CD4-positive, alpha-beta T cell treated with Interleukin-15 for 1 hour (primary cell): ENCODE measurements around the gene SPG7.
"Not testable (repeated sequence)": the region's sequence is repeated elsewhere in the genome, so short reads cannot be mapped to it uniquely, and the experiment has no call there.

ENCODE experiments used
- DNase-seq: peaks from one replicate; pipeline ENCODE4 v3.0.0-alpha.2; 2020

SPG7 gene

DNA sequence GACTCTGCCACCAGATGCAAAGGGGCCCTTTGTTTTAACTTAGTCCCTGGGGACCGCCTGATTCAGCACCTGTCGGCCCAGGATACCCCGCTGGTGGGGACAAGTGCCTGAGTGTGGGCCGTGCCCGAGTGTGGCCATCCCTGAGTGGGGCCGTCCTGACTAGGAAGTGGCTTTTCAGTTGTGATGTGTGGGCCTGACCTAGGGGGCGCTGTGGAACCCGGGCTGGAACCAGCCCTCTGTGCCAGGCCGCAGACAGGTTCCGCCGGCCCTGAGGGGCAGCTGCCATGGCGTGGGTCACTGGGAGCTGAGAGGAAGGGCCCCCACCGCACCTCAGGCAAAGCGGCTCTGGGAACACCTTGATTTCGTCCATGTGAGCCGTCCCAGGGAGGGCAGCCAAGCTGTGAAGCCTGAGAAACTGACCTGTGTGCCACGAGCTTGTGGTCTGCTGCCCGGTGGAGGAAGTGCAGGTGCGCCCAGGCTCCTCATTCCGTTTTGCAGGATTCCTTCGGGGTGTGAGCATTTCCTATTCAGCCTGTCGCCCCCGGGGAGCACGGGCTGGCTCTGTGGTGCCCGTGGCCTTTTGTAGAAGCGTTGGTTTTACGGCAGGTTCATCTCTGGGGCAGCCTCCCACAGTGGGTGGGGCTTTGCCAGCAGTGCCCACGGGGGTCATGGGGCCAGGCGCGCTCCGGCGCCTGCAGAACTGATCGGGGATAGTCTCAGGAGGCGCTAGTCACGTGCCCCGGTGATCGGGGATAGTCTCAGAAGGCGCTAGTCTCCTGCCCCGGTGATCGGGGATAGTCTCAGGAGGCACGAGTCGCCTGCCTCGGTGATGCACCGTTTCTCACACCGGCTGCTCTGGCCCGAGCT, 57.5 kb downstream of the SPG7 start:
- DNase-seq = no peak

DNA sequence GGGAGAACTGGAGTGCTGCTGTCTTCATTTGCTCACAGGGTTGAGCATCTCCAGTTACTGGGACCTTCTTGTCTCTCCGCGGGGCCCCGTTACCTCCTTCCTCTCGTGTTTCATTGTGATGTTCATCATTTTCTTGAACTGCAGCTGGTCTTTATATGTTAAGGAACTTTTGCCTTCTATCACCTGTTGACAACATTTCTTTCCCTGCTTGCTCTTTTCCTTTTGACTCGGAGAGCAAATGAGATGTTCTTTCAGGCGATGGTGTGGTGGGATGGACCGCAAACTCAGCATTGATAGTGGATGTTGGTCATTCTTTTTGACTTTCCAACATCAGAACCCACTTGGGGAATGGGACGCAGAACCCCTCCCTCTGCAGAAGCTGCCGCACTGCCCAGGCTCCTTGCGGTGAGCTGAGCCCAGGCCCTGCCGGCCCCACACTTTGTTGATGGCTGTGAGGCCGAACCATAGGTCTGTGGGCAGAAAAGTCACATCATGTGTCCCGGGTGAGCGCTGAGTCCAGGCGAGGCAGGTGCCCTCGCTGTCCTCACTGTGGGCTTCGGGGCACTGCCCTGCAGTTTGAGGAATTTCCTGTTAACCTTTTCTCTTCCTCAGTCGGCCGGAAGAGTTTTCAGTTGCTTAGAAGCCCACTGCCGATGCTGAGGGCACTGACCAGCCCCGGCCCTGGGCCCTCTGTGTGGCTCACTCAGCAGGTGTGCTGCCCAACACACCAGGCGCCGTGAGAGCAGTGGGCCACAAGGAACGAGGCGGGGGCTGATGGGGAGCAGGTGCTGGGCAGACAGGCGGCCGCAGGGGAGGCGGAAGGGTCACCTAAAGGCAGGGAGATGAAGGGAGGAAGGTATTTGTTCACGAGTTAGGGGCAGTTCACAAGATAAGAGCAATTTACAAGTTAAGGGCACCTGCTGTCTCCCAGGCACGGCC, 59.7 kb downstream of the SPG7 start:
- no peak for DNase-seq

DNA sequence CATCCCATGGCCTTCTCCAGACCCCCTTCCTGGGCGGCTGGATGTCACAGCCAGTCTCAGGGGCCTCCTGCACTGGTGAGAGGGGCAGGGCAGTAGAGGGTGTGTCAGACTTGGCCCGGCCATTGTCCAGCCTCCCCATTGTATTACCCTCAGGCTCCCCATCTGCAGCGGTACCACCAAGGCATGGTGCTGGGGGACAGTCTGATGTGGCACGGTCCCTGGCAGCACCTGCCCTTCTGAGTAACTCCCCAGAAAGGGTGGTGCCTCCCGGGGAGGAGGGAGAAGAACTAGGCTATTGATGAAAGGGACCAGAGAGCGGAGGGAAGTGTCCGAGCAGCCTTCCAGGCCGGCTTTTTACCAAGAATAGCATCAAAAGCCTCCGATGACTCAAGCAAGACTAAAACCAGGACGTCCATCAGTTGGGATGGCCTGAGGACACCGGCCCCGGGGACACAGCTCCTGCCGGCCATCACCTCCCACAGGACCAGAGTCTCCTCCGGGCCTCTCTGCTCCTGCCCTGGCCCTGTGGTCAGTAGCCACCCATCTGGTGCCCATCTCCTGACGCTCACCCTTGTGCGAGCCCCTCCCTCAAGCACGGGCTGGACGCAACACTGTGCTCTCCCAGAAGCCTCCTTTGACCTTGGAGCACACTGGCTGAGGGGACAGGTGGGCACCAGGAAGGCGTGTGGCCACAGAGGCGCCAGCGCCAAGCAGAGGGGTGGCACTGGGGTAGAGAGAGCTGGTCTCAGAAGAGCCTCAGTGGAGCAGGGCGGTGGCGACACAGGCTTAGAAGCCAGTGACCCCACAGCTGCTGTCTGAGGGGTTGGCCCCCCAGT, 61.5 kb downstream of the SPG7 start:
- DNase-seq = no peak

DNA sequence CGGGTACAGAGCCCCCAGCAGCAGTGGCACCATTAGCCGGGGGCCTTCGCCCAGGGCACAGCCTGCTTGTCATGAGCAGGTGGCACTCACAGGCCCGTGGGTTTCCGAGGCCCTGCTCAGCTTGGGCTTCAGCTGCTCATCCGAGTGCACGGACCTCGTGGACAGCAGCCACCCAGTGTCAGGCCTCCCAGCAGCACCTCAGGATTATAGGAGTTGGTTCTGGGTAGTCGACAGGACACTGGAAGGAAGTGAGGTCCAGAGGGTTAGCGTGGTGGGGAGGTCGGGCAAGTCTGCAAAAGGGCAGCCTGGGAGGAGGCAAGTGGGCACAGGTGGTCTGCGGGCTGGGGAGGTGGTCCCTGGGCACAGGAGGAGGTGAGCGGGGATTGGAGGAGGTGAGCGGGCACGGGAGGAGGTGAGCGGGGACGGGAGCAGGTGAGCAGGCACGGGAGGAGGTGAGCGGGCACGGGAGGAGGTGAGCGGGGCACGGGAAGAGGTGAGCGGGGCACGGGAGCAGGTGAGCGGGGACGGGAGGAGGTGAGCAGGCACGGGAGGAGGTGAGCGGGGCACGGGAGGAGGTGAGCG, 62.2 kb downstream of the SPG7 start:
- DNase-seq = no peak

DNA sequence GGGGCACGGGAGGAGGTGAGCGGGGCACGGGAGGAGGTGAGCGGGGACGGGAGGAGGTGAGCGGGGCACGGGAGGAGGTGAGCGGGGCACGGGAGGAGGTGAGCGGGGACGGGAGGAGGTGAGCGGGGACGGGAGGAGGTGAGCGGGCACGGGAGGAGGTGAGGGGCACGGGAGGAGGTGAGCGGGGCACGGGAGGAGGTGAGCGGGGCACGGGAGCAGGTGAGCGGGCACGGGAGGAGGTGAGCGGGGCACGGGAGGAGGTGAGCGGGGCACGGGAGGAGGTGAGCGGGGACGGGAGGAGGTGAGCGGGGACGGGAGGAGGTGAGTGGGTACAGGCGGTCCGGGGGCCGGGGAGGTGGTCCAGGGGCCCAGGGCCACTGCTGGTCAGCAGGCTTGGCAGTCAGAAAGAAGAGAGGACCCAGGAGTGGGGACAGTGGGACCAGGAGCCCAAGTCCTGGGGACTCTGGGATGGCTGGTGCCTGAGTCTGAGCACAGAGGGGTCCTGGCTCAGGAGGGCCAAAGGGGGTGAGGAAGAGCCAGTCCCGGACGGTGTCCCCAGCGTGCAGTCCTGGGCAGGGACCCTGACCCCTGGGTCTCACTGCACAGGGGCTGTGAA, 62.9 kb downstream of the SPG7 start:
- DNase-seq = not testable (repeated sequence)

DNA sequence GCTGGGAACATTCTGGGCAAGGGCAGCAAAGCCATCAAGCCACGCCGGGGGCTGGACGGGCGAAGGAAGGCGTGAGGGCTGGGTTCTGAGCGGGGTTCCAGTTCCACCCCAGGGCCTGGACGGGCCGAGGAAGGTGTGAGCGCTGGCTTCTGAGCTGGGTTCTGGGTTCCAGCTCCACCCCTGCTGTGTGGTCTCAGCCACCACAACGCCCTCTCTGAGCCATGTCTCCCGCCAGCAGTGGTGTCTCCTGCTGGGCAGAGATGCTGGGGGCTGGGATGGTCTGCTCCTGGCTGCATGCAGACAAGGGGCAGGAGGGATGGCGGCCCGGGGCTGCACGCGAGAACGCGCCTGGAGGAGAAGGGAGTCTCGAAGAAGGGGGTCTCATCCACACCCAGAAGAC, 63.4 kb downstream of the SPG7 start:
- no peak for DNase-seq

DNA sequence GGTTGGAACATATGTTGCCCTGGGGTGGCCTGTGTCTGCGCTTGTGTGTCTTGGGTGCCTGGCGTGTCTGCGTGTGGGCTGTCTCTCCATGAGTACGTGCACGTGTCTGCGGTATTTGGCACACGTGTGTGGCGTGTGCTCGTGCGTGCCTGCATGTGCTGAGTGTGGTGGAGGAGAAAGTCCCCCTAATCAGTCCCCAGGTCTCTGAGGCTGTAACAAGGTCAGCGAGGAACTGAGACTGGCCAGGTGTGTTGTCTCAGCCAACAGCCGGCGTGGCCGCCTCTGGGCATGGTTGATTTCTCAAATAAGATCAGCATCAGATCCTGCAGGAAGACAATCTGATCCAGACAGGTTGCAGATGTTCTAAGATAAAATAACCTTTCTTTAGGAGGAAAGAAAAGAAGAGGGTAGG, 63.9 kb downstream of the SPG7 start:
- no peak for DNase-seq

DNA sequence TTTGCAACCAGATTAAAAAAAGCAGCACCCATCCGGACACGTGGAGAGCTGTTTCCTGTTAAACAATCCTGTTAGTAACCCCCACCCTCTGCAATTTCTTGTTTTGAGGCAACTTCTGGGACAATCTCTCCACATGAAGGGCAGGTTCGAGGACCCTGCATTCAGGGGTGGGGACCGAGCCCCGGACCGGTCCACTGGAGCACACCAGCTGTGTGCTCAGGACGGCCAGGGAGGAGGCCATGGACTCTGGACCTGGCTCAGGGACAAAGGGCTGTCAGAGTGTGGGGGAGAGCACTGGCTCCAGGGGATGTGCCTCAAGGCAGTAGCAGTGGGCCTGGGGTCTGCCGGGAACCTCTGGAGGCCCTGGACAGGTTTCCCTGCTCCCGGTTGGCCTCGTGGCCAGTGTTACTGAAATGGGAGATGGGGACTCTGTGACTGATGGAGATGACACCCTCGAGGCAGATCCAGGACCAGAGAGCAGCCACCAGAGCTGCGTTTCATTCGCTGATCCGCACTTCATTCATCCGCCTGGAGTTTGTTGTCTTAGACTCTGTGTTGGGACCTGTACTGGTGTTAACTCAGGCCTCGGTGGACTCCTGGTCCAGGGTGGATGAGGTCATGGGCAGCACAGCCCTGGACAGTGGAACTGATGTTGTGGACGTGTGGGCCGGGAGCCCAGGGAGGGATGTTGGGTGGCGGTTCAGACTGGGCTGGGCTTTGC, 64.4 kb downstream of the SPG7 start:
- DNase-seq = no peak

DNA sequence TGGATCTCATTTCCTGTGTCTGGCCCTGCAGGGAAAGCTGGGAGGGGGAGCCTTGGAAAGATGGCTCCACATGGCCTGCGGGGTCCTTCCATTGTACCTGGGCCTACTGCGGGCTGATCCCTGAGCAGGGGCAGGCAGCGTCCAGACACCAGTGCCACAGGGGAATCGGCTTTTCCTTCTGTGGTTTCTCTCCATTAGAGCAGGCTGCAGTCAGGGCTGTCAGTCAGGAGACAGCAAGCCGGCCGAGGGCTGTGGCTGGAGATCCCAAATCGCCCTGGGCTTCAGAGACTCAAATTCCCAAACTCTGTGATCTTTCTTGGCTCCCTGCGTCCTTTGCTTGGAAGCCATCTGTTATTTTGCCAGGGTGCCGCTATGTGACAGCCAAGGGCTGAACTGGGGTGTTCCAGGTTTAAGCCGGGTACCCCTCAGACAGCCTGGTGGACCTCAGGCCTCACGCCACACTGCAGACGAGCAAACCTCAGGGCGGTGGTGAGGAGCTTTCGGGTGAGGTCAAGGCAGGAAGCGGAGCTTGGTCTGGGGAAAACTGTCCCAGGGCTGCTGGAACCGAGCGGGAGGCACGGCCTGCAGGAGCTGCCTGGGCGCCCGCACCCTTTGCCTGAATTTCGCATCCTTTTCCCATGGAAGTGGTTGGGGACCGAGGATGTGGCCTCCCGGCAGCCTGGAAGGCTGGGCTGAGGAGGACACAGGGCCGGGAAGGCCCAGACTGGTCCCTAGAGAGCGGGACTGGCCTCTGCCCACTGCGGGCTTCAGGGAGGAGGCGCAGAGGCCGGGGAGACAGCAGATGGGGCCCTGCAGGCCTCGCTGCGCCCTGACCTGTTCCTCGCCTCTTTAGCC, 65.8 kb downstream of the SPG7 start:
- DNase-seq = no peak

DNA sequence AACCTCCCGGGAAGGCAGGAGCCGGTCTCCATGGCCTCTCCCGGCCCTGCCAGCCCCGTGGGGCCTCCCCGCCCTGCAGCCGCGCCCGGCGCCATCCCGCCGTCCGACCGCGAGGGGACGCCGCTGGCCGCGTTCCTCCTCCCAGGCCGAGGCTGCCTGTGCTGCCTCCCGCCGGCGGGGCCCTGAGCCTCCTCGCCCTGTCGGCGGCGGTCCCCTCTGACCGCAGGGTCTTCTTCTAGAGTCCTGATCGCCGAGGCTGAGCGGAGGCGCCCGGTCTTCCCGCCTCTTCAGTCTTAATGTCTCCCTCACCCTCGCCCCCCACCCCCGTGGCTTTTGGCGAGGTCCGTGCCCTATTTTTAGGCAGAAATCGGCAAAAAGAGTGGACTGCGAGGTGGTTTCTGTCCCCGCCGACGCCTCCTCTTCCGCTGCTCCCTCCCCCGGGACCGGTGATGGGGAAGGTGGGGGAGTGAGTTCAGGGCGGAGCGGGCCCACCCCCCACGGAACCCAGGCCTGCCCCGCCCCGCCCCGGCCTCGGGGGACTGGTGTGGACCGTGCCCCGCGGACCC, 66.6 kb downstream of the SPG7 start:
- peak; percentile 39 for DNase-seq

DNA sequence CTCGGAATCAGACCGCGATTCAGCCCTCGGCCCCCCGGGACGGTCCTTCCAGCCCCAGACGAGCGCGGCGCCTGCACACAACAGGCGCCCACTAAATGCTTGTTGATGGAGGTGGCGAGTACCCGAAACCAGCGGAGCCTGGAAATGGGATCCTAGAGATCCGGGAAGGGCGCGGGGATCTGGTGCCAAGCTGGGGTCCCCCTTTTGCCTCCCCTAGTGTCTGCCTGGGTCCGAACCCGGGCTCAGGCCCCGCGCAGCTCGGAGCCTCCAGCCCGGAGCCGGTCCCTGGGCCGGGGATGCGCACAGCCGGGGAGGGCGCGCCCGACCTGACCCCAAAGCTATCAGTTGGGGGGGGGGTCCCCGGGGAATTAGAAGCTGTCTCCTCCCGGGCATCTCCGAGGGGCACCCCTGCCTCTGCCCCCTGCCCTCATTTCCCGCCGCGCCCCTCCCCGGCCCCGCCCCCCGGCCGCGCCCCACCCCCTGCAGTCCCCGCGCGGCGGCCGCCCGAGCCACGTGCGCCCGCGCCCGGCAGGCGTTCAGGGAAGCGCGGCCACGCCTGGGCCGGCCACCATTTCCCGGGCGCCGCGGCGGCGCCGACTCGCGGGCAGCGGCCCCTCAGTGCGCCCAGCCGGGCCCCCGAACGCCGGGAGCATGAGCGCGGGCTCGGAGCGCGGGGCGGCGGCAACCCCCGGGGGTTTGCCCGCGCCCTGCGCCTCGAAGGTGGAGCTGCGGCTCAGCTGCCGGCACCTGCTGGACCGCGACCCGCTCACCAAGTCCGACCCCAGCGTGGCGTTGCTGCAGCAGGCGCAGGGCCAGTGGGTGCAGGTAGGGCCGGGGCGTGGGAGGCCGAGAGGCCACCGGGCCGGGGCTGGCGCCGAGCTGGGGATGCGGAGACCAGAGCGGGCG, 67.3 kb downstream of the SPG7 start, which contains the start of gene CPNE7:
CPNE7 (plus strand) TSS at position 512 of the 906 bp plus-strand sequence; CDS start at position 652, 140 bp downstream.
- DNase-seq = no peak

DNA sequence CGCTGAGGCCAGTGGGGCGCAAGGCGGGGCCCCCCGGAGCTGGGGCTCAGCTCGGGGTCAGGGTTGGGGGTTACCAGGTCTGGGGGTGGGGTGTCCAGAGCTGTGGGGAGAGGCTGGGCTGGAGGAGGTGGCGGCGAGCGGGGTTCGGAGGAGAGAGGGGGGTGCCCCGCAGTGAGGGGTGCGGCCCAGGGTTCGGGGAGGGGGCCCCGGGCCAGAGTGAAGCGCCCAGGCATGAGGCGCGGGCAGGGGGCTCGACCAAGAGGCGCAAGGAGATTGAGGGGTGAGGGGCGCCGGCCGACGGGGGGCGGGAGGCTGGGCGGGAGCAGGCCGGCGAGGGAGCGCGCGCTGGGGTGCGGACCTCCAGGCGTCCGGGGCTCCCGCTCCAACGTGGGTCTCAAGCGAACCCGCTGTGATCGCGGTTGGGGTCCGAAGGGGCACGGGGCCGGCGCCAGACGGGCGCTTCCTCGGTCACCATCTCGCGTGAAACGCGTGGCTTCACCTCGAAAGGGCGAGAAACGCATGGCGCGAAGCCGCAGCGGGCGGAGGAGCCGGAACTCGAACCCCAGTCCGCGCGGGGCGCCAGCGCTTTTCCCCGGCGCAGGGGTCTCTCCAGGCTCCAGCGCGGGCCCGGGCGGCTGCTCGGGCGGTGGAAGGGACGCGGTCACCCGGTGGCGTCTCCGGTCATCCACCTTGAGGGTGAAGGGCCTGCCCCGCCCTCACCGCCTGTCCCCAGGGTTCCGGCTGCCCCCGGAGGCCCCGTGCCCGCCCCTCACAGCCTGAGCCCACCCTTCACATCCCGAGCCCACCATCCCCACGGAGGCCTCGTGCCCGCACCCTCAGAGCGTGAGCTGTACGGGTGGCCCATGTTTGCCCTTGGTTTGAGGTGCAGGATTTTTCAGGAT, 68.2 kb downstream of the SPG7 start:
- DNase-seq = no peak

DNA sequence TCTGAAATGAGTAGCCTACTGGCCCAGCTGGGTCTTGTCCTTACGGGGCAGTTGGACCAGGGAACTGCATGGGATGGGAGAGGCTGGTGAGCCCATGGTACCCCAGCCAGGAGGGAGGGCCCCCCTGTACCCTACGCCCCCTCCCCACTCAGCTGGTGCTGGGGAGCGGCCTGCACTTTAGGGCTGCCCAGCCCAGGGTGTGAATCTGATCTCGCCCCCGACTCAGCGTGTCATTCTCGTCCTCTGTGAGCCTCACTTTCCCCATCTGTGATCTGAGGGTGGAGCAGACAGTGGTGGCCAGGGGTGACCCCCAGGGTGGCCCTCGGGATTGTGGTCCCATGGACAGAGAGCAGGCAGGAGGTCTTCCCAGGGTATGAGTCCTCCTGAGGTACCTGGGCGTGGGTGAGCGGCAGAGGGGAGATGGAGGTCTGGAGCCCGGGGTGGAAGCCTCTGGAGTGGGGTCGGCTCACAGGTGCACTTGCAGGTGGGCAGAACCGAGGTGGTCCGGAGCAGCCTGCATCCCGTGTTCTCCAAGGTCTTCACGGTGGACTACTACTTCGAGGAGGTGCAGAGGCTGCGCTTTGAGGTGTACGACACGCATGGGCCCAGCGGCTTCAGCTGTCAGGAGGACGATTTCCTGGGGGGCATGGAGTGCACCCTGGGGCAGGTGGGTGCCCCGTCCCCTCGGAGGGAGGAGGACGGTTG, 69.0 kb downstream of the SPG7 start:
- no peak for DNase-seq

DNA sequence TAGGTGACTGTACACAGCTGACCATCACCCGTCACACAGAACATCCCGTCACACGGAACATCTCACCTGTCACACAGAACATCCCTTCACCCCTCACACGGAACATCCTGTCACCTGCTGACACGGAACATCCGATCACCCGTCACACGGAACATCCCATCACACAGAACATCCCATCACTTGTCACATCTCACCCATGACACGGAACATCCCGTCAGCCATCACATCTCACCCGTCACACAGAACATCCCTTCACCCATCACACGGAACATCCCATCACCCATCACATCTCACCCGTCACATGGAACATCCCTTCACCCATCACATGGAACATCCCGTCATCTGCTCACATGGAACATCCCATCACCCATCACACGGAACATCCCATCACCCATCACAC, 71.1 kb downstream of the SPG7 start:
- DNase-seq = no peak

DNA sequence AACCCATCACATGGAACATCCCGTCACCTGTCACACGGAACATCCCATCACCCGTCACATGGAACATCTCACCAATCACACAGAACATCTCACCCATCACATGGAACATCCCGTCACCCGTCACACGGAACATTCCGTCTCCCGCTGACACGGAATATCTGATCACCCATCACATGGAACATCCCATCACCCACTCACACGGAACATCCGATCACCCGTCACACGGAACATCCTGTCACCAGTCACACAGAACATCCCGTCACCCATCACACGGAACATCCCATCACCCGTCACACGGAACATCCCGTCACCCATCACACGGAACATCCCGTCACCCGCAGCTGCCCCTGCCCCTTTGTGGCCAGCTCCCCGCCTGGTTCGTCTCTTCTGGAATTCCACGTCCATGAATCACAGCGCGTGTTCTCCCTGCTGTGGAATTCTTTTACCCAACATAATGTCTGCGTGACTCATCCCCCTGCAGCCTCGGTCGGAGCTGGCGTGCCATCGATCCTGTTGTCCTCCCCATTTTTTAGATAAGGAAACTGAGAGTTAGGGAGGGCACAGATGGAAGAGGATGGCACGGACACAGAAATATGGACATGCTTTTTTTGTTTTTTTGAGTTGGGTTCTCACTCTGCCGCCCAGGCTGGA, 73.0 kb downstream of the SPG7 start:
- DNase-seq = no peak

DNA sequence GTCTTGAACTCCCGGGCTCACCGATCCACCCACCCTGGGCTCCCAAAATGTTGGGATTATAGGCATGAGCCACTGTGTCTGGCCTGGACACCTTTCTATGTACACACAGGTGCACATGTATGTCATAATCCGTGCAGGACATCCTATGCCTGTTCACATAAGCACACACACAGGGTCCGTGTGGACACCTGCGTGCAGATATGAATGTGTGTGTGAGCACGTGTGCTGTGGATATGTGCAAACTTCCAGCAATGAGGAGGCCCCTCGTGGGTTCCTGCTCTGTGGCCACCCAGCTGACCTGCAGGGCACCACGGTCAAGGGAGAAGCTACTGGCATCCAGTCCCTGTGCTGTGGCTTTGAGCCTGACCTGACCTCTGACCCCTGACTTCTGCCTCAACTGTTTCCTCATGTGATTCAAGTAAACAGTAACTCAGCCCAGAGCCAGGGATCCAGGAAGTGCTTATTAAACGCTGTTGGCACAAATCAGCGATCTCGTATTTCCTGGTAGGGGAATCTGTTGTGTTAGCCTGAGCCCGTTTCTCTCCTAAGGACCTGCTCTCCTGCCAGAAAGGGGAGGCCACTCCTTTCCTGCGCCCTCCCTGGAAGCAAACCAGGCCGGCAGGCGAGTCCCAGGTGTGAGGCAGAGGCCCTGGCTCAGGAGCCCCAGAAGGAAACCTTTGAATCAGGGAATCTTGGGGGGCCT, 73.8 kb downstream of the SPG7 start:
- DNase-seq = no peak
